ENCODE results near the gene HSFX4.
"Not testable (repeated sequence)": the region's sequence is repeated elsewhere in the genome, so short reads cannot be mapped to it uniquely, and the experiment has no call there.

The HSFX4 gene

GRCh38 chrX:149929400-149929799 is at the start of gene HSFX4:
HSFX4 (plus strand) TSS chrX:149929573; CDS start chrX:149929645, 72 bp downstream.
- DNase-seq (ENCODE audit: low spot score) = not testable (repeated sequence)

- DNase-seq (ENCODE audit: low spot score) = no peak
These were observed 48.2 kb upstream of the HSFX4 start, which contains the start of gene MAGEA8 for GRCh38 chrX:149881081-149881711. MAGEA8 (plus strand) TSS chrX:149881183; CDS start chrX:149884273, 3,090 bp downstream.

GRCh38 chrX:149890828-149891227 is 38.5 kb upstream of the HSFX4 start:
- not testable (repeated sequence) for DNase-seq (ENCODE audit: low spot score)

DNA sequence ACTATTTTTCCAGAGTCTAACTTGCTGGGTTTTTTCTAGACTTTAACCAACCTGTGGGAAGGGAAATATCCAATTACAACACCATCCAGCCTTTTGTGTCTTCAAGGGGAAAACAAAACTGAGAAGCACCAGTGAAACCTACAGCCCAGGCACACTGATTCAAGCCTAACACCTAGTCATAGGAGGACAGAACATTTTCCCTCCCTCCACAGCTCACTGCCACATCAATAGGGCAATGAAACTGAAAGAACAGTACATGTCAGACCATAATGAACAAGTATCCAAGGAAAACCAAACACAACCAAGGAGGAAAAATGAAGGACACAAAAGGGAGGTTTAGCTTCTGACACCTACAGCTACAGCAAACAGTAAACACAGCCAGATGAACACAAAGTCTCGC is 30.8 kb upstream of the HSFX4 start:
- peak; percentile 19 for DNase-seq (ENCODE audit: low spot score)

DNA sequence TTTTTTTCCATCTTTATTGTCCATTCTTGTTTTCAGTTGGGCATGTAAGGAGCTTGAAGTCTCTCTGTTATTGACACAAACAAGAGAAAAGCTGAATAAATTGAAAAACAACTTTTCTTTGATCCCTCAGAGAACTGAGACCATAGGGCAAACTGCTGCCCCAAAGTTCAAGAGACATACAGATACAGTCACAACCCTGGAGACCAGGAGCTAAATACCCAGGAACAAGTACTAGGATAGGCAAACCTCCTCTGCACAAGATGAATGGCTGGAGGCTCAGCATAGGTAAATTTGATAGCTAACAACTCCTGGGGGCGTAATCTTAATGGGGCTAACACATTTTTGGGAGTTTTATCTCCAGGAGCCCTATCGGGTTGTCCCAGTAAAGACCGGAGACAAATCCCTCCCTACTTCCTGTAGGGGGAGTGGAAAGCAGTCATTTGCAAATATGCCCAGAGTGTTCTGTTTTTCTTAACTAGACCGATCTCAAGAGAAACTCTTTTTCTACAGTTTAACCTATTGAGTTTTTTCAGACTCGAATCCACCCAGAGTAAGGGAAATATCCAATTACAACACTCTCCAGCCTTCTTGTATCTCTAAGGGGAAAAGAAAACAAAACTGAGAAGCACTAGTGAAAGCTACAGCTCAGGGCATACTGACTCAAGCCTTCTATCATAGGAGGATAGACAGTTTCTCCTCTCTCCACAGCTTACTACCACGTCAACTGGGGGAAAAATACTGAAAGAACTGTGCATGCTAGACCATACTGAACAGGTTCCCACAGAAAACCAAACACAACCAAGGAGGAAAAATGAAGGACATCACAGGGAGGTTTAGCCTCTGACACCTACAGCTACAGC is 25.3 kb upstream of the HSFX4 start:
- no peak for DNase-seq (ENCODE audit: low spot score)

GRCh38 chrX:149908308-149908707 is 21.1 kb upstream of the HSFX4 start:
- no peak for DNase-seq (ENCODE audit: low spot score)

GRCh38 chrX:149908727-149909126 is 20.6 kb upstream of the HSFX4 start:
- no peak for DNase-seq (ENCODE audit: low spot score)

GRCh38 chrX:149909324-149910177 is 19.8 kb upstream of the HSFX4 start:
- peak; percentile 46 for DNase-seq (ENCODE audit: low spot score)

GRCh38 chrX:149910178-149910695 is 19.1 kb upstream of the HSFX4 start:
- DNase-seq (ENCODE audit: low spot score) = no peak

- DNase-seq (ENCODE audit: low spot score) = no peak
These were observed 12.5 kb upstream of the HSFX4 start for GRCh38 chrX:149916745-149917392.

DNA sequence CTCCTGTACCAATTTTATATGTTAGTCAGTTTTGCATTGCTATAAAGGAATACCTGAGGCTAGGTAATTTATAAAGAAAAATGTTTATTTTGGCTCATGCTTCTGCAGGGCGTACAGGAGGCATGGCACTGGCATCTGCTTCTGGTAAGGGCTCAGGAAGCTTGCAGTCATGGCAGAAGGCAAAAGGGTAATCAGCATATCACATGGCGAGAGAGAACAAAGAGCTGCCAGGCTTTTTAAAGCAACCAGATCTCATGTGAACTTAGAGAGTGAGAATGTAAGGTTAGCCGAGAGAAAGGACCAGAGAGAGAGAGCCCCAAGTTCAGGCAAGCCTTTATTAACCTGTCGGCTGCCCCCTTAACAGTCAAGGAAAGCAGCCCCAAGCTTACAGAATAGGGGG is 5.5 kb upstream of the HSFX4 start:
- DNase-seq (ENCODE audit: low spot score) = not testable (repeated sequence)

DNA sequence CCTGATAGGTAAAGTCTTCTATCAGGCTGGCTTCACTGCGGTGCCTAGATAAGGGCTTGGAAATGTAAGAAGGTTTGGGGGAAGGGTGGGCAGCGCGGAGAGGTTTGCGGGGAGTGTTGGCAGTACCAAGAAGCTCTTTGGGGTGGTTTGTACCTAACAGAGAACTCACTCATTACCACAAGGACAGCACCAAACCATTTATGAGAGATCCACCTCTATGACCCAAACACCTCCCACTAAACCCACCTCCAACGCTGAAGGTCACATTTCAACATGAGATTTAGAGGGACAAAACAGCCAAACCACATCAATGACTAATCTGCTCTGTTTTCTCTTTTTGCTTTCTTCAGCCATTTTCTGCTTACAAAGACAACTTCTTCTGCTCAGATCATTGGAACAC is 4.9 kb upstream of the HSFX4 start:
- DNase-seq (ENCODE audit: low spot score) = not testable (repeated sequence)

DNA sequence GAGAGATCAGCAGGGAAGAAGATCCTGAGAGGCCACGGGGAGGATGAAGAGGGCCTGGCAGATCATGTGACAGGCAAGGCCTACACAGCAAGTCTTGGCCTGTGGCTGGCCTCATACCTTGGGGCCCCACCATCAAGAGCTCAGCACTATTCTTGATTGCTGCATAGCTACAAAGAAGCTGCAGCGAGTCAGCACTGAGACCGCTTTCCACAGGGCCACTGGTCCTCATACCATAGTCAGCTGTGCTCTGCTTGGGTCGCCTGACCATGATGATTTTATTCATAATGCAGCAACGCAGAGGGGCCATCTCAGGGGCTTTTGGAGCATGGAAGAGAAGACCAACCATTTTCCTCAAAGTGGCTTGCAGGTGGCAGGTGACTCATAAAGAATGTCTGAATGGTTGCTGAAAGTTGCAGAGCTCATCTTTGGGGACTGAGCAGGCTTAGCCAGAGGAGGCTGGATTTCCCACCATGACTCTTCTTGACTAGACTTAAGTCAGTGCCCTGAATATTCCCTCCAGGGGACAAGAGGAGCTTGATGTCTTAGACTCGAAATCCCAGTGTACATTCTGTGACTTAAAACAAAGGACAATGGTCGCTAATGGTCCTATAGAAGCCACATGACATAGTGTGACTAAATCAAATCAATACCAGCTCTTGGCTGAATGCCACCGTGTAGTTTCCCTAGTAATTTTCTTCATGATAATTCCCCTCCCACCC is 2.0 kb upstream of the HSFX4 start:
- not testable (repeated sequence) for DNase-seq (ENCODE audit: low spot score)

DNA sequence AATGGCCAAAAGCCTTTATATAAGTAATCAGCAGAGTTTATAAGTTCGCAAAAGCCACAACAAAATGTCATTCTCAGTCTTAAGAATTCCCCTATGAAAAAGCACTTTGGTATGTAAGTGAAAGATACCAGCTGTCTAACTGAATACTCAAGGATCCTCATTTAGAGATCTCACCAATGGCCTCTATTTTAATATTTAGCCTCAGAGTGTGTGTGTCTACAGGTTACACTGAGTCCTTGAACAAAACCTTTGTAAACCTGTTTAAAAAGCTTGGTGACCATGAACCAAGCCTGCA is 1.5 kb upstream of the HSFX4 start:
- DNase-seq (ENCODE audit: low spot score) = not testable (repeated sequence)

DNA sequence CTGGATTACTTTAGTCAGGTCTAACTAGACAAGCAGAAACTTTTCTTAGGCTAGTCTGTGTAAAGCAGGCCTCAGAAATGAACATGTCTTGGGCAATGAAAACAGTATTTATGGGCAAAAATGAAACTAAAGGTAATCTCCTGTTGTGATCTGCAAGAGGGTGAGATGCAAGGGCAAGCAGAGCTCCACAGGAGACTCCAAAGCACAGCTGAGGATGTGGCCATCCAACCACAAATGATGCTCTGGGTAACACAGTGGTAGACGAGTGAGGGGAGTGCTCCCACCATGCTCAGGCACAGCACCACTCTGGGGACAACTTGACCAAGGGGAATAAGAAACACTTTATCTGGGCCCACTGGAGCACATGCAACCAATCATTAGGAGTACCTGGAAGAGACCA is 738 bp upstream of the HSFX4 start:
- DNase-seq (ENCODE audit: low spot score) = not testable (repeated sequence)

DNA sequence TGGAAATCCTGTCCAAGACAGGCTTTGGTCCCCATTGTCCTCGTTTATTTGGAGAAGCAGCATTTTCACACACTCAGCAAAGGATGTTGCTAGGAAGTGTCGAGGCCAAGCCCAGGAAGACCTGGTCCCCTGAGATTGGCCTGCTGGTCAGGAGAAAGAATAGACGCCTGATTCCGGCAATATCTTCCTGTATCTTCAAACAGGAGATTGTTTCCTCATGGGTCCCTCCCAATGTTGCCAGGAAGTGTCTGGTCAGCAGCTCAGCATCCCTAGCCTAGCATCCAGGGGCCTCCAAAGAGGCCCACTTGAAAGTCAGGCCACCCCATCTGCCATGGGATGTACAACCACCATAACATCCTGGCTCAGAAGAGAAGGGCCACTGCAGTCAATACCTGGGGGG is 2.0 kb downstream of the HSFX4 start:
- DNase-seq (ENCODE audit: low spot score) = not testable (repeated sequence)

GRCh38 chrX:149932150-149932549 is 2.8 kb downstream of the HSFX4 start:
- not testable (repeated sequence) for DNase-seq (ENCODE audit: low spot score)

- DNase-seq (ENCODE audit: low spot score) = not testable (repeated sequence)
These were observed 3.6 kb downstream of the HSFX4 start for GRCh38 chrX:149932970-149933369.

GRCh38 chrX:149933547-149933946 is 4.2 kb downstream of the HSFX4 start:
- DNase-seq (ENCODE audit: low spot score) = not testable (repeated sequence)

DNA sequence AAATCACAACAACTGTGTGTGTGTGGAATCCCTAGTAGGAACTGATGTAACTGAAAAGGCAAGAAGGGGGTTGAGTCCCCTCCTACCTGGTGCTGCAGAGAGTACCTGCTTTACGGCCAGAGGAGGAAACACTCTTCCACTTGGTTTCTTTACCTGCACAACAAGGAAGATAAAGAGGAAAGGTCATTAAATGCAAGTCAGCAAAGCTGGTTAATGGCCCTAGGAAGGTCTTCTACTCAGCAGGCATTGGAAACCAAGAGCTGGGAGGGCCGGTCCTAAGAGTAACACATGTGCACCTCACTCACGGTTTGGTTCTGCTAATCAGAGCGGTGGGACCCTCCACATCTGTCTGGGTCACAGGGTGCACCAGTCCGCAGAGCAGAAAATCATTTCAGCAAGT is 8.0 kb downstream of the HSFX4 start:
- not testable (repeated sequence) for DNase-seq (ENCODE audit: low spot score)

DNA sequence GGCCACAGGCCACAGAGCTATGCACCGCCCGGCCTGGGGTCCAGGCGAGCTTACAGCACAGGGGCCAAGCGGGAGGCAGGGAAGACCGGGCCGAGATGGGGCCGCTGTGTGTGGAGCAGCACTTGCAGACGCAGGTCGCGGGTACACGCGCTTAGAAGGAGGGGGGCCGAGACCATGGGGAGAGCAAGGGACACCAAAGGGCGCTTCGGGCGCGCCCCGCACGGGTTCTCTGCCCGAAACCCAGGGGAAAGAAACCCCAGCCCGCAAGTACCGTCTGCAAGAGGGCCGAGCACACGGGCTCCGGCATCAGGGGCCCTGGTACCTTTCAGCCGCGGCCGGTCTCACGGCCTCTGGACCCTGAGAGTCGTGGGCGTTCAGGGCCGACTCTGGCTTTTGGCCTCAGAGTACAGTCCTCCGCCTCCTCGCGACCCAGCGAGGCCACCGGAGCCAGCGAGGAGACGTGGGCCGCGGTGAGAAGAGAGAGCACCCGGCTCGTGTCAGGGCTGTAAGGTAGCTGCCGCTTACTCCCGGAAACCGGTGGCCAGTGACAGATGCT is 8.6 kb downstream of the HSFX4 start:
- DNase-seq (ENCODE audit: low spot score) = no peak

Data from activated CD4-positive, alpha-beta T cell treated with anti-CD3 and anti-CD28 coated beads, Interleukin-2, Interleukin-4, amounts not matched to agents 100 ng/mL and 50 ng/mL, durations not matched to agents 16 hours and 8 hours (primary cell).